NB4 (cell line): ENCODE measurements around the gene NFKB1.
A peak's percentile ranks its signal among the peaks of the same experiment; 100 is the strongest.

ENCODE experiments used
- DNase-seq: peaks from one replicate; pipeline ENCODE4 v3.0.0; 2010; ENCODE audit warnings: low read depth
- H3K4me3 ChIP-seq: one replicate; pipeline ENCODE4 v1.5.1; 2011; ENCODE audit warnings: mild to moderate bottlenecking, low read depth, low read length, moderate library complexity
- CTCF ChIP-seq: IDR thresholded peaks from one replicate; pipeline ENCODE4 v1.5.1; 2012; ENCODE audit warnings: low read depth, low read length
- MAX ChIP-seq: IDR thresholded peaks from 2 replicates; pipeline ENCODE4 v1.6.1; 2011; ENCODE audit warnings: low read depth, low read length
- MYC ChIP-seq: IDR thresholded peaks from 2 replicates; pipeline ENCODE4 v1.6.1; 2011; ENCODE audit warnings: low read depth, low read length
- POLR2A ChIP-seq: IDR thresholded peaks from 2 replicates; pipeline ENCODE4 v1.6.1; 2011; ENCODE audit warnings: mild to moderate bottlenecking; ENCODE audit not compliant: insufficient read length; ENCODE audit errors: extremely low read depth

NFKB1 gene

GRCh38 chr4:102519925-102520324 lies 18.8 kb downstream of the NFKB1 start:
- no peak overlapping the region for H3K4me3 ChIP-seq
- TF ChIP-seq CTCF: no peak
- no peak for TF ChIP-seq POLR2A
- TF ChIP-seq MYC: no peak
- no peak for TF ChIP-seq MAX
- no peak for DNase-seq

GRCh38 chr4:102521570-102521969 lies 20.4 kb downstream of the NFKB1 start:
- TF ChIP-seq CTCF: no peak
- no peak for TF ChIP-seq MAX
- TF ChIP-seq POLR2A: no peak
- TF ChIP-seq MYC: no peak
- no peak overlapping the region for H3K4me3 ChIP-seq
- no peak for DNase-seq

- TF ChIP-seq CTCF: no peak
- TF ChIP-seq MAX: no peak
- no peak for TF ChIP-seq POLR2A
- no peak for TF ChIP-seq MYC
- H3K4me3 ChIP-seq: no peak overlapping the region
- no peak for DNase-seq
Measured at GRCh38 chr4:102522031-102522440, 20.9 kb downstream of the NFKB1 start.

GRCh38 chr4:102524691-102525090 lies 23.5 kb downstream of the NFKB1 start:
- no peak overlapping the region for H3K4me3 ChIP-seq
- no peak for DNase-seq
- TF ChIP-seq CTCF (no peak), MYC (no peak)

GRCh38 chr4:102525097-102525496 lies 23.9 kb downstream of the NFKB1 start:
- DNase-seq: peak; percentile 78
- TF ChIP-seq POLR2A (no peak), MYC (peak; percentile 6; the same call in 1 of the 2 replicates), CTCF (no peak), MAX (no peak)
- no peak overlapping the region for H3K4me3 ChIP-seq

- TF ChIP-seq MAX (no peak), CTCF (no peak), POLR2A (no peak), MYC (no peak)
- H3K4me3 ChIP-seq: no peak overlapping the region
- DNase-seq: no peak
Measured at GRCh38 chr4:102525504-102525903, 24.3 kb downstream of the NFKB1 start.
